HCT116 (cell line): ENCODE measurements around the gene ZNF84.

Experiments used
- ELF1 ChIP-seq: IDR thresholded peaks from 2 replicates; pipeline ENCODE4 v1.6.1; 2012; ENCODE audit warnings: low read depth, borderline replicate concordance
- EZH2phosphoT487 ChIP-seq: fragments of 200-600 bp; IDR thresholded peaks from 2 replicates; pipeline ENCODE4 v1.6.1; 2018; ENCODE audit warnings: antibody characterized with exemption, borderline replicate concordance
- POLR2A ChIP-seq: IDR thresholded peaks from 2 replicates; pipeline ENCODE4 v1.7.0; 2011; ENCODE audit warnings: borderline replicate concordance; ENCODE audit not compliant: insufficient read depth, insufficient read length; ENCODE audit errors: extremely low read depth
- POLR2AphosphoS5 ChIP-seq: IDR thresholded peaks from 2 replicates; pipeline ENCODE4 v1.6.1; 2011; ENCODE audit warnings: mild to moderate bottlenecking, low read depth, low read length, moderate library complexity
- SP1 ChIP-seq: IDR thresholded peaks from 2 replicates; pipeline ENCODE4 v1.6.1; 2012; ENCODE audit warnings: low read depth
- YY1 ChIP-seq: IDR thresholded peaks from 2 replicates; pipeline ENCODE4 v1.6.1; 2011; ENCODE audit warnings: low read length, low read depth, moderate library complexity, mild to moderate bottlenecking; ENCODE audit not compliant: insufficient replicate concordance; ENCODE audit errors: extremely low read depth
- TF ChIP-seq, protein P1 (sequence below), 3 experiments: fragments of 200-600 bp in 1 of 3; sonication (generic) in 1 of 3; IDR thresholded peaks in 2 of 3; conservative IDR thresholded peaks in 1 of 3; 2 replicates each; pipeline ENCODE4 v1.5.1; 2012 to 2017; ENCODE audit warnings: low read depth in 2 of 3, low read length in 2 of 3, antibody characterized with exemption in 1 of 3, borderline replicate concordance in 1 of 3, control low read depth in 1 of 3, mild to moderate bottlenecking in 1 of 3, mixed read lengths in 1 of 3, mixed run types in 1 of 3, moderate library complexity in 1 of 3; ENCODE audit not compliant: insufficient read depth in 1 of 3
- TF ChIP-seq, protein P2 (sequence below): IDR thresholded peaks from 2 replicates; pipeline ENCODE4 v1.6.1; 2012
- TF ChIP-seq, protein P3 (sequence below): IDR thresholded peaks from 2 replicates; pipeline ENCODE4 v1.6.1; 2012; ENCODE audit warnings: low read depth

DNA sequence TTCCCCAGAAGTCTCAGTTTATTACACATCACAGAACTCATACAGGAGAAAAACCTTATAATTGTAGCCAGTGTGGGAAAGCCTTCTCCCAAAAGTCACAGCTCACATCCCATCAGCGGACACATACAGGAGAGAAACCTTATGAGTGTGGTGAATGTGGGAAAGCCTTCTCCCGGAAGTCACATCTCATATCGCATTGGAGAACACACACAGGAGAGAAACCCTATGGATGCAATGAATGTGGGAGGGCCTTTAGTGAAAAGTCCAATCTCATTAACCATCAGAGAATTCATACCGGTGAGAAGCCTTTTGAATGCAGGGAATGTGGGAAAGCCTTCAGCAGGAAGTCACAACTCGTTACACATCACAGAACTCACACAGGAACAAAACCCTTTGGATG is 20.1 kb downstream of the ZNF84 start:
- TF ChIP-seq, protein P1, sequence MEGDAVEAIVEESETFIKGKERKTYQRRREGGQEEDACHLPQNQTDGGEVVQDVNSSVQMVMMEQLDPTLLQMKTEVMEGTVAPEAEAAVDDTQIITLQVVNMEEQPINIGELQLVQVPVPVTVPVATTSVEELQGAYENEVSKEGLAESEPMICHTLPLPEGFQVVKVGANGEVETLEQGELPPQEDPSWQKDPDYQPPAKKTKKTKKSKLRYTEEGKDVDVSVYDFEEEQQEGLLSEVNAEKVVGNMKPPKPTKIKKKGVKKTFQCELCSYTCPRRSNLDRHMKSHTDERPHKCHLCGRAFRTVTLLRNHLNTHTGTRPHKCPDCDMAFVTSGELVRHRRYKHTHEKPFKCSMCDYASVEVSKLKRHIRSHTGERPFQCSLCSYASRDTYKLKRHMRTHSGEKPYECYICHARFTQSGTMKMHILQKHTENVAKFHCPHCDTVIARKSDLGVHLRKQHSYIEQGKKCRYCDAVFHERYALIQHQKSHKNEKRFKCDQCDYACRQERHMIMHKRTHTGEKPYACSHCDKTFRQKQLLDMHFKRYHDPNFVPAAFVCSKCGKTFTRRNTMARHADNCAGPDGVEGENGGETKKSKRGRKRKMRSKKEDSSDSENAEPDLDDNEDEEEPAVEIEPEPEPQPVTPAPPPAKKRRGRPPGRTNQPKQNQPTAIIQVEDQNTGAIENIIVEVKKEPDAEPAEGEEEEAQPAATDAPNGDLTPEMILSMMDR (IDR thresholded peaks at IDR 0.05 in 2 of 3, conservative IDR thresholded peaks at IDR 0.05 in 1 of 3; ENCODE audit: borderline replicate concordance in 1 of 3, insufficient read depth in 1 of 3, low read depth in 2 of 3, low read length in 2 of 3), result no peak
- no peak for TF ChIP-seq YY1
- no peak for TF ChIP-seq POLR2A
- TF ChIP-seq SP1, result no peak
- TF ChIP-seq, protein P2, sequence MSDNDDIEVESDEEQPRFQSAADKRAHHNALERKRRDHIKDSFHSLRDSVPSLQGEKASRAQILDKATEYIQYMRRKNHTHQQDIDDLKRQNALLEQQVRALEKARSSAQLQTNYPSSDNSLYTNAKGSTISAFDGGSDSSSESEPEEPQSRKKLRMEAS, result no peak
- no peak for TF ChIP-seq POLR2AphosphoS5
- TF ChIP-seq EZH2phosphoT487, result no peak
- TF ChIP-seq, protein P3, sequence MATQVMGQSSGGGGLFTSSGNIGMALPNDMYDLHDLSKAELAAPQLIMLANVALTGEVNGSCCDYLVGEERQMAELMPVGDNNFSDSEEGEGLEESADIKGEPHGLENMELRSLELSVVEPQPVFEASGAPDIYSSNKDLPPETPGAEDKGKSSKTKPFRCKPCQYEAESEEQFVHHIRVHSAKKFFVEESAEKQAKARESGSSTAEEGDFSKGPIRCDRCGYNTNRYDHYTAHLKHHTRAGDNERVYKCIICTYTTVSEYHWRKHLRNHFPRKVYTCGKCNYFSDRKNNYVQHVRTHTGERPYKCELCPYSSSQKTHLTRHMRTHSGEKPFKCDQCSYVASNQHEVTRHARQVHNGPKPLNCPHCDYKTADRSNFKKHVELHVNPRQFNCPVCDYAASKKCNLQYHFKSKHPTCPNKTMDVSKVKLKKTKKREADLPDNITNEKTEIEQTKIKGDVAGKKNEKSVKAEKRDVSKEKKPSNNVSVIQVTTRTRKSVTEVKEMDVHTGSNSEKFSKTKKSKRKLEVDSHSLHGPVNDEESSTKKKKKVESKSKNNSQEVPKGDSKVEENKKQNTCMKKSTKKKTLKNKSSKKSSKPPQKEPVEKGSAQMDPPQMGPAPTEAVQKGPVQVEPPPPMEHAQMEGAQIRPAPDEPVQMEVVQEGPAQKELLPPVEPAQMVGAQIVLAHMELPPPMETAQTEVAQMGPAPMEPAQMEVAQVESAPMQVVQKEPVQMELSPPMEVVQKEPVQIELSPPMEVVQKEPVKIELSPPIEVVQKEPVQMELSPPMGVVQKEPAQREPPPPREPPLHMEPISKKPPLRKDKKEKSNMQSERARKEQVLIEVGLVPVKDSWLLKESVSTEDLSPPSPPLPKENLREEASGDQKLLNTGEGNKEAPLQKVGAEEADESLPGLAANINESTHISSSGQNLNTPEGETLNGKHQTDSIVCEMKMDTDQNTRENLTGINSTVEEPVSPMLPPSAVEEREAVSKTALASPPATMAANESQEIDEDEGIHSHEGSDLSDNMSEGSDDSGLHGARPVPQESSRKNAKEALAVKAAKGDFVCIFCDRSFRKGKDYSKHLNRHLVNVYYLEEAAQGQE, result no peak
- no peak for TF ChIP-seq ELF1
